Neural cell (in vitro differentiated cells): ENCODE data around the gene BHLHE23. TPM values are rescaled to one million over a fixed set of nuclear protein-coding genes. Genes with fewer than 3 reads are reported as not detected.

ENCODE experiments used
- H2AFZ ChIP-seq: fragments of 200-600, 300-800 bp; sonication (generic), shearing (Covaris generic); 2 replicates; pipeline ENCODE4 v1.6.0; 2014; ENCODE audit warnings: low read depth, mild to moderate bottlenecking, antibody characterized with exemption, low read length, moderate library complexity
- H3F3A ChIP-seq: fragments of 200-600 bp; shearing (Covaris generic); 2 replicates; pipeline ENCODE4 v1.6.1; 2016; ENCODE audit warnings: mild to moderate bottlenecking, moderate library complexity, mixed read lengths, antibody characterized with exemption, low read length; ENCODE audit not compliant: insufficient read depth, poor library complexity, severe bottlenecking
- H3K27ac ChIP-seq: fragments of 200-600, 300-800 bp; sonication (generic), shearing (Covaris generic); 2 replicates; pipeline ENCODE4 v1.5.1; 2014; ENCODE audit warnings: mild to moderate bottlenecking, low read length, moderate library complexity
- H3K27me3 ChIP-seq: fragments of 300-800, 200-600 bp; sonication (generic), shearing (Covaris generic); 2 replicates; pipeline ENCODE4 v1.6.0; 2014; ENCODE audit warnings: mild to moderate bottlenecking, low read depth, low read length, moderate library complexity; ENCODE audit not compliant: insufficient read depth
- H3K36me3 ChIP-seq: fragments of 300-800, 200-600 bp; sonication (generic), shearing (Covaris generic); 2 replicates; pipeline ENCODE4 v1.5.1; 2014; ENCODE audit warnings: mild to moderate bottlenecking, antibody characterized with exemption, low read length, moderate library complexity; ENCODE audit not compliant: insufficient read depth
- H3K4me2 ChIP-seq: fragments of 300-800, 200-600 bp; sonication (generic), shearing (Covaris generic); 2 replicates; pipeline ENCODE4 v1.6.0; 2014; ENCODE audit warnings: mild to moderate bottlenecking, low read length
- H3K4me3 ChIP-seq: fragments of 300-800, 200-600 bp; sonication (generic), shearing (Covaris generic); 2 replicates; pipeline ENCODE4 v1.5.1; 2014; ENCODE audit warnings: mild to moderate bottlenecking, low read length, moderate library complexity
- H3K79me2 ChIP-seq: fragments of 200-600 bp; shearing (Covaris generic); replicated peaks from 2 replicates; pipeline ENCODE4 v1.6.0; 2014; ENCODE audit warnings: mild to moderate bottlenecking, low read length, moderate library complexity; ENCODE audit not compliant: insufficient read depth
- H3K9ac ChIP-seq: fragments of 300-800, 200-600 bp; sonication (generic), shearing (Covaris generic); 2 replicates; pipeline ENCODE4 v1.6.1; 2016; ENCODE audit warnings: mild to moderate bottlenecking, low read length, mixed read lengths
- H3K9me2 ChIP-seq: fragments of 200-600 bp; shearing (Covaris generic); 2 replicates; pipeline ENCODE4 v1.6.1; 2016; ENCODE audit warnings: mild to moderate bottlenecking, low read length, mixed read lengths; ENCODE audit not compliant: insufficient read depth
- H3K9me3 ChIP-seq: fragments of 200-600, 300-800 bp; sonication (generic), shearing (Covaris generic); 2 replicates; pipeline ENCODE4 v1.6.1; 2016; ENCODE audit warnings: mild to moderate bottlenecking, mixed run types, low read length, moderate library complexity, mixed read lengths
- H4K20me1 ChIP-seq: fragments of 200-600 bp; shearing (Covaris generic); 2 replicates; pipeline ENCODE4 v1.6.1; 2016; ENCODE audit warnings: mild to moderate bottlenecking, mixed run types; ENCODE audit not compliant: insufficient read depth
- CTCF ChIP-seq: fragments of 450-650 bp; IDR thresholded peaks from 2 replicates; pipeline ENCODE4 v1.5.1; 2014; ENCODE audit warnings: antibody characterized with exemption, mild to moderate bottlenecking, moderate library complexity; ENCODE audit not compliant: poor library complexity, severe bottlenecking
- EP300 ChIP-seq: fragments of 450-650 bp; conservative IDR thresholded peaks from 2 replicates; pipeline ENCODE4 v1.6.1; 2014; ENCODE audit warnings: antibody characterized with exemption, mild to moderate bottlenecking, moderate library complexity; ENCODE audit not compliant: poor library complexity, severe bottlenecking
- EZH2 ChIP-seq: fragments of 200-600, 300-800 bp; shearing (Covaris generic), sonication (generic); IDR thresholded peaks from 2 replicates; pipeline ENCODE4 v1.6.1; 2014; ENCODE audit warnings: antibody characterized with exemption, low read length, borderline replicate concordance, mild to moderate bottlenecking; ENCODE audit not compliant: insufficient read depth, poor library complexity, severe bottlenecking
- POLR2AphosphoS5 ChIP-seq: IDR thresholded peaks from 2 replicates; pipeline ENCODE4 v1.6.1; 2012
- RAD21 ChIP-seq: fragments of 450-650 bp; conservative IDR thresholded peaks from 2 replicates; pipeline ENCODE4 v1.6.1; 2014; ENCODE audit warnings: antibody characterized with exemption, mild to moderate bottlenecking, moderate library complexity
- SMC3 ChIP-seq: fragments of 450-650 bp; conservative IDR thresholded peaks from 2 replicates; pipeline ENCODE4 v1.6.1; 2014; ENCODE audit warnings: antibody characterized with exemption, mild to moderate bottlenecking, moderate library complexity; ENCODE audit not compliant: poor library complexity
- TAF1 ChIP-seq: IDR thresholded peaks from 2 replicates; pipeline ENCODE4 v1.6.1; 2012; ENCODE audit warnings: low read depth
- polyA plus RNA-seq: library from polyadenylated mRNA; depleted of rRNA; stranded (reverse); fragments of >200 nt; gene quantifications from 2 replicates; pipeline ENCODE4 v1.2.3, GENCODE V29; 2014
- TF ChIP-seq, protein P1 (sequence below): IDR thresholded peaks from 2 replicates; pipeline ENCODE4 v1.6.1; 2012; ENCODE audit warnings: borderline replicate concordance

Gene BHLHE23
- polyA plus RNA-seq, 1 donor from 2014 or later = not detected

DNA sequence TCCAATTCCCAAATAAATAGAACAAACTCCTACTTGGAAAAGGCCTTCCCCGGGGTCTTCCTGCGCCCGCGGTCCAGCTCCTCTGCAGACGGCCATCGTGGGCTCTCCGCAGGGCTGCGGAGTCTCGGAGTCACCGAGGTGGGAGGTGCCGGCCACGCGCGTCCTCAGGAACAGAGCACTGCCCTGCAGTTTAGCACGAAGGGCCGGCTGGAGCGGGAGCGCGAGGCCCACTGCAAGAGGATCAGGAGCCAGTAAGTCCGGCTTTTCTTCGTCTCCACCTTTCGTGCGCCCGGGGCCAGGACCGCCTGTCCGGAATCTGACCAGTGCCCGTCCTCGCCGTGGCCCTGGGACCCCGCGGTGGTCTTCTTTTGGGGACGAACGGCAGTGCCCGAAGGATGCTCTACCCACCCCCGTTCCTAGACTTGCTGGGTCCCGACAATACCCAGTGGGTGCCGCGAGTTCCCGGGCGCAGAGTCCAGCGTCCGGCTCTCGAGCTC, 1.4 kb downstream of the BHLHE23 start:
- peak; percentile 12 for TF ChIP-seq EZH2
- TF ChIP-seq EP300 = no peak
- Histone ChIP-seq H3K9me2 (no peaks in the 10 kb centered on the region), H4K20me1 (no peaks in the 10 kb centered on the region), H3K4me2 (no peak overlapping the region), H3K27me3 (peaks cover 84% of the 10 kb centered on the region), H3K36me3 (no peaks in the 10 kb centered on the region), H3K4me3 (no peak overlapping the region), H3K79me2 (no peaks in the 10 kb centered on the region), H3K9me3 (no peaks in the 10 kb centered on the region), H3F3A (no peaks in the 10 kb centered on the region), H3K9ac (no peak overlapping the region), H2AFZ (no peak overlapping the region), H3K27ac (no peak overlapping the region)

DNA sequence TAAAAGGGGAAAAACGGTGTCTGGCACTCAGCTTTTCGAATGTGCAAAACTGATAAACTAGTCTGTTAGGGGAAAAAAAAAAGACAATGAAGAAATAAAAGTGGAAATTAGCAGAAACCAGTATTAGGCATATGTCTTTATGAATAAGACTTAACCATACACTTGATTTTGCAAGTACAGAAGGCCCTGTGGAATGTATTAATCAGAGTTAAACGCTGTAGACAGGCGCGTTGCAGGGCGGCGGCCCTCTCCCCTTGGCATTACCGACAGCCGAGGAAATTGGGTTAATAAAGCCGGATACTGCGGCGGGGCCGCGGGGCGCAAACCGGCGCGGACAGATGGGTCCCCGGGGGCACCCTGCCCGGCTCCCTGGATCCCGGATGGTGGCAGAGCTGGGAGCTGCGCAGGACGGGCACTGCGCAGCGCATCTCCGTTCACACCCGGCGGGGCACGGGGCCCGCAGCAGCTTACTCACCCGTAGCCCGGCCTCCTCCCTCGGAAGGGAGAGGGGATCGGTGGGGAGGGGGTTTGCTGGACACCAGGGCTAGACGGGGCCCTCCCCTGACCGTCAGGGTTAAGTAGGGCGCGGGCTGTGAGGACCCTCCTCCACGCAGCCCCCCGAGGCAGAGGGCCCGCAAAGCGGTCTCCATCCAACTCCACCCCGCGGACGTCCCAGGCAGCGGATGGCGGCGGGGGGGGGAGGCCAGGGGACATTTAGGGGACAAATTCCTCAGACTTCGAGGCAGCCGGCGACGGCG, 2.0 kb downstream of the BHLHE23 start:
- Histone ChIP-seq H3K79me2 (no peaks in the 10 kb centered on the region), H3K36me3 (no peaks in the 10 kb centered on the region), H3K9me2 (no peaks in the 10 kb centered on the region), H3K9ac (no peak overlapping the region), H3K27me3 (peaks cover 79% of the 10 kb centered on the region), H3F3A (no peaks in the 10 kb centered on the region), H3K4me3 (peak overlapping the region; percentile 27), H2AFZ (no peak overlapping the region), H3K9me3 (no peaks in the 10 kb centered on the region), H3K4me2 (no peak overlapping the region), H4K20me1 (no peaks in the 10 kb centered on the region), H3K27ac (no peak overlapping the region)
- TF ChIP-seq EZH2 = peak; percentile 42
- TF ChIP-seq, protein P1, sequence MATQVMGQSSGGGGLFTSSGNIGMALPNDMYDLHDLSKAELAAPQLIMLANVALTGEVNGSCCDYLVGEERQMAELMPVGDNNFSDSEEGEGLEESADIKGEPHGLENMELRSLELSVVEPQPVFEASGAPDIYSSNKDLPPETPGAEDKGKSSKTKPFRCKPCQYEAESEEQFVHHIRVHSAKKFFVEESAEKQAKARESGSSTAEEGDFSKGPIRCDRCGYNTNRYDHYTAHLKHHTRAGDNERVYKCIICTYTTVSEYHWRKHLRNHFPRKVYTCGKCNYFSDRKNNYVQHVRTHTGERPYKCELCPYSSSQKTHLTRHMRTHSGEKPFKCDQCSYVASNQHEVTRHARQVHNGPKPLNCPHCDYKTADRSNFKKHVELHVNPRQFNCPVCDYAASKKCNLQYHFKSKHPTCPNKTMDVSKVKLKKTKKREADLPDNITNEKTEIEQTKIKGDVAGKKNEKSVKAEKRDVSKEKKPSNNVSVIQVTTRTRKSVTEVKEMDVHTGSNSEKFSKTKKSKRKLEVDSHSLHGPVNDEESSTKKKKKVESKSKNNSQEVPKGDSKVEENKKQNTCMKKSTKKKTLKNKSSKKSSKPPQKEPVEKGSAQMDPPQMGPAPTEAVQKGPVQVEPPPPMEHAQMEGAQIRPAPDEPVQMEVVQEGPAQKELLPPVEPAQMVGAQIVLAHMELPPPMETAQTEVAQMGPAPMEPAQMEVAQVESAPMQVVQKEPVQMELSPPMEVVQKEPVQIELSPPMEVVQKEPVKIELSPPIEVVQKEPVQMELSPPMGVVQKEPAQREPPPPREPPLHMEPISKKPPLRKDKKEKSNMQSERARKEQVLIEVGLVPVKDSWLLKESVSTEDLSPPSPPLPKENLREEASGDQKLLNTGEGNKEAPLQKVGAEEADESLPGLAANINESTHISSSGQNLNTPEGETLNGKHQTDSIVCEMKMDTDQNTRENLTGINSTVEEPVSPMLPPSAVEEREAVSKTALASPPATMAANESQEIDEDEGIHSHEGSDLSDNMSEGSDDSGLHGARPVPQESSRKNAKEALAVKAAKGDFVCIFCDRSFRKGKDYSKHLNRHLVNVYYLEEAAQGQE = no peak

GRCh38 chr20:63003546-63003945, 3.2 kb downstream of the BHLHE23 start:
- Histone ChIP-seq H3F3A (no peaks in the 10 kb centered on the region), H3K4me3 (no peak overlapping the region), H3K9me3 (no peaks in the 10 kb centered on the region), H3K27ac (no peak overlapping the region), H3K4me2 (no peak overlapping the region), H3K27me3 (peaks cover 75% of the 10 kb centered on the region), H2AFZ (no peak overlapping the region), H3K9ac (no peak overlapping the region), H3K9me2 (no peaks in the 10 kb centered on the region), H4K20me1 (no peaks in the 10 kb centered on the region), H3K79me2 (no peaks in the 10 kb centered on the region), H3K36me3 (no peaks in the 10 kb centered on the region)
- no peak for TF ChIP-seq EP300
- no peak for TF ChIP-seq EZH2
- no peak for TF ChIP-seq SMC3
- no peak for TF ChIP-seq POLR2AphosphoS5
- no peak for TF ChIP-seq TAF1
- TF ChIP-seq RAD21 = no peak
- TF ChIP-seq CTCF = no peak
